Measurements from ENCODE around the gene ADAMTS18. TPM values are rescaled to one million over a fixed set of nuclear protein-coding genes. Genes with fewer than 3 reads are reported as not detected.

The ADAMTS18 gene
- total and polyA plus RNA-seq, 2 donors (not counting 1 experiment from before 2014, with no cell fraction given), result not detected

DNA sequence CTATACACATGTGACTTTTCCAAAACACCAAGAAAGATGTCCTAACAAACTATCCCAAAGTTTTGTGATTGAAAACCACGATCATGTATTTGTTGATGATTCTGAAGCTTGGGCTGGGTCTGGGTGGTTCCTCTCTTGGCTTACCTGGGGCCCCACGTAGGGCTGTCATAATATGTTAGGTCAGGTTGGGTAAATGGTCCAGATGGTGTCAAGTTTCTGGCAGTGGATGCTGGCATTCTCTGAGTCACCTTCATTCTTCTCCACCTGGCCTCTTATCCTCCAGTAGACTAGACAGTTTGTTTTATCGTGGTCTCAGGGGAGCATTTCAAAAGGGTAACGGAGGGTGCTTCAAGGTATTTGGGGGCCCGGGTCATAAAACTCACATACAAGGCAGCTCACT lies 196.2 kb downstream of the ADAMTS18 start:
- H3K4me2 ChIP-seq (ENCODE audit: extremely low read depth, insufficient read depth, low read length), result no peak overlapping the region
- no peaks in the 10 kb centered on the region for H3K9me3 ChIP-seq (ENCODE audit: control insufficient read depth, insufficient read depth, low read depth, low read length)
- H3K36me3 ChIP-seq (ENCODE audit: control insufficient read depth, insufficient read depth, low read length), result no peaks in the 10 kb centered on the region
- no peak overlapping the region for H3K9ac ChIP-seq (ENCODE audit: insufficient read depth, low read length)
- no peak for DNase-seq (ENCODE audit: low read depth in 2 of 2)
- no peak overlapping the region for H3K27ac ChIP-seq (ENCODE audit: insufficient read depth, low read length)
- no peak overlapping the region for H2AFZ ChIP-seq (ENCODE audit: low read length)
- H3K79me2 ChIP-seq (ENCODE audit: control insufficient read depth, insufficient read depth, low read length), result no peaks in the 10 kb centered on the region
- TF ChIP-seq, protein P1, sequence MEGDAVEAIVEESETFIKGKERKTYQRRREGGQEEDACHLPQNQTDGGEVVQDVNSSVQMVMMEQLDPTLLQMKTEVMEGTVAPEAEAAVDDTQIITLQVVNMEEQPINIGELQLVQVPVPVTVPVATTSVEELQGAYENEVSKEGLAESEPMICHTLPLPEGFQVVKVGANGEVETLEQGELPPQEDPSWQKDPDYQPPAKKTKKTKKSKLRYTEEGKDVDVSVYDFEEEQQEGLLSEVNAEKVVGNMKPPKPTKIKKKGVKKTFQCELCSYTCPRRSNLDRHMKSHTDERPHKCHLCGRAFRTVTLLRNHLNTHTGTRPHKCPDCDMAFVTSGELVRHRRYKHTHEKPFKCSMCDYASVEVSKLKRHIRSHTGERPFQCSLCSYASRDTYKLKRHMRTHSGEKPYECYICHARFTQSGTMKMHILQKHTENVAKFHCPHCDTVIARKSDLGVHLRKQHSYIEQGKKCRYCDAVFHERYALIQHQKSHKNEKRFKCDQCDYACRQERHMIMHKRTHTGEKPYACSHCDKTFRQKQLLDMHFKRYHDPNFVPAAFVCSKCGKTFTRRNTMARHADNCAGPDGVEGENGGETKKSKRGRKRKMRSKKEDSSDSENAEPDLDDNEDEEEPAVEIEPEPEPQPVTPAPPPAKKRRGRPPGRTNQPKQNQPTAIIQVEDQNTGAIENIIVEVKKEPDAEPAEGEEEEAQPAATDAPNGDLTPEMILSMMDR (conservative IDR thresholded peaks at IDR 0.05 in 1 of 2, IDR thresholded peaks at IDR 0.05 in 1 of 2; ENCODE audit: low read depth in 1 of 2, low read length in 2 of 2), result no peak
- no peak for TF ChIP-seq EZH2 (IDR thresholded peaks at IDR 0.05; ENCODE audit: low read length, missing control alignments)
- H4K20me1 ChIP-seq (ENCODE audit: control insufficient read depth, extremely low read depth, insufficient read depth, low read length), result no peaks in the 10 kb centered on the region
- H3K4me3 ChIP-seq (replicated peaks in 1 of 4; ENCODE audit: control extremely low read depth in 1 of 4, insufficient read depth in 1 of 4, low read depth in 3 of 4, low read length in 4 of 4), result no peak overlapping the region
- no peaks in the 10 kb centered on the region for H3K4me1 ChIP-seq (ENCODE audit: control insufficient read depth, extremely low read depth, insufficient read depth, low read length)
- H3K27me3 ChIP-seq (ENCODE audit: control insufficient read depth, insufficient read depth, low read length), result no peaks in the 10 kb centered on the region

DNA sequence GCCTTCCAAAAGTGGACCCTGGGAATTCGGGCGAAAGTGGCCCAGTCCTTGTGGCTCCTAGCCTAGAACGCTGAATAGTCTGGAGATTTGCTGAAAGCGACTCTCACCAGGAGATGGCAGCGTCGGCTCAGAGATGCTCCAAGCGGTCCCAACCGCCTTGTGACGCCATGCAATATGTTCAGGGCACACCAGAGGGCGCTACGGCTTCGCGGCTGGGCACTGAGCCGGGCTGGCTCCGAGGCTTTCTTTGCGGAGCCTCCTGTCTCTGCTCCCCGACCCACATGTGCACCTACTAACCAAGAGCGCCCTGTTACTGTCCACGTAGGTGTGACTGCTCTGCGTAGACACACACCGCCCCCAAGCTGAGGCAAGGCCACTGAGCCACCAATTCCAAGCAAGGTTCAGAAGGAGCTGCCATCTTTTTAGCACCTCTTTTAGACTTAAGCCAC lies 198.7 kb downstream of the ADAMTS18 start:
- peak; percentile 59 to 82 for DNase-seq (ENCODE audit: low read depth in 2 of 2)
- Histone ChIP-seq H3K27ac (ENCODE audit: insufficient read depth, low read length) (no peak overlapping the region), H3K79me2 (ENCODE audit: control insufficient read depth, insufficient read depth, low read length) (no peaks in the 10 kb centered on the region), H3K4me2 (ENCODE audit: extremely low read depth, insufficient read depth, low read length) (peak overlapping the region; percentile 41), H3K27me3 (ENCODE audit: control insufficient read depth, insufficient read depth, low read length) (no peaks in the 10 kb centered on the region), H3K36me3 (ENCODE audit: control insufficient read depth, insufficient read depth, low read length) (no peaks in the 10 kb centered on the region), H4K20me1 (ENCODE audit: control insufficient read depth, extremely low read depth, insufficient read depth, low read length) (no peaks in the 10 kb centered on the region), H3K9ac (ENCODE audit: insufficient read depth, low read length) (no peak overlapping the region), H3K9me3 (ENCODE audit: control insufficient read depth, insufficient read depth, low read depth, low read length) (no peaks in the 10 kb centered on the region), H3K4me1 (ENCODE audit: control insufficient read depth, extremely low read depth, insufficient read depth, low read length) (no peaks in the 10 kb centered on the region), H3K4me3 (replicated peaks in 1 of 4; ENCODE audit: control extremely low read depth in 1 of 4, insufficient read depth in 1 of 4, low read depth in 3 of 4, low read length in 4 of 4) (peak overlapping the region in 2 of 4 experiments; percentile 33 to 47), H2AFZ (ENCODE audit: low read length) (peak overlapping the region; percentile 65)
- TF ChIP-seq, protein P1 (conservative IDR thresholded peaks at IDR 0.05 in 1 of 2, IDR thresholded peaks at IDR 0.05 in 1 of 2; ENCODE audit: low read depth in 1 of 2, low read length in 2 of 2), result peak; percentile 99 to 100
- no peak for TF ChIP-seq EZH2 (IDR thresholded peaks at IDR 0.05; ENCODE audit: low read length, missing control alignments)

DNA sequence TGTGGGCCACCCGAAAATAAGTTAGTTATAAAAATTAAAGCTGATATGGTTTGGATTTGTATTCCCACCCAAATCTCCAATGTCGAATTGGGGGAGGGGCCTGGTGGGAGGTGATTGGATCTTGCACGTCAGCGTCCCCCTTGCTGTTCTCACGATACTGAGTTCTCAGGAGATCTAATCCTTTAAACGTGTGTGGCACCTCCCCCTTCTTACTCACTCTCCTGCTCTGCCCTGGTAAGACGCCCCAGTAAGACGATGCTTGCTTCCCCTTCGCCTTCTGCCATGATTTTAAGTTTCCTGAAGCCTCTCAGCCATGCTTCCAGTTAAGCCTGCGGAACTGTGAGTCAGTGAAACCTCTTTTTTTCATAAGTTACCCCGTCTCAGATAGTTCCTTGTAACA lies 200.2 kb downstream of the ADAMTS18 start:
- H4K20me1 ChIP-seq (ENCODE audit: control insufficient read depth, extremely low read depth, insufficient read depth, low read length), result no peaks in the 10 kb centered on the region
- H3K27ac ChIP-seq (ENCODE audit: insufficient read depth, low read length), result no peak overlapping the region
- no peaks in the 10 kb centered on the region for H3K36me3 ChIP-seq (ENCODE audit: control insufficient read depth, insufficient read depth, low read length)
- DNase-seq (ENCODE audit: low read depth in 2 of 2), result no peak
- no peak overlapping the region for H3K4me2 ChIP-seq (ENCODE audit: extremely low read depth, insufficient read depth, low read length)
- no peaks in the 10 kb centered on the region for H3K4me1 ChIP-seq (ENCODE audit: control insufficient read depth, extremely low read depth, insufficient read depth, low read length)
- H3K9me3 ChIP-seq (ENCODE audit: control insufficient read depth, insufficient read depth, low read depth, low read length), result no peaks in the 10 kb centered on the region
- H3K9ac ChIP-seq (ENCODE audit: insufficient read depth, low read length), result no peak overlapping the region
- TF ChIP-seq, protein P1 (conservative IDR thresholded peaks at IDR 0.05 in 1 of 2, IDR thresholded peaks at IDR 0.05 in 1 of 2; ENCODE audit: low read depth in 1 of 2, low read length in 2 of 2), result no peak
- no peak for TF ChIP-seq EZH2 (IDR thresholded peaks at IDR 0.05; ENCODE audit: low read length, missing control alignments)
- H3K4me3 ChIP-seq (replicated peaks in 1 of 4; ENCODE audit: control extremely low read depth in 1 of 4, insufficient read depth in 1 of 4, low read depth in 3 of 4, low read length in 4 of 4), result no peak overlapping the region
- H3K79me2 ChIP-seq (ENCODE audit: control insufficient read depth, insufficient read depth, low read length), result no peaks in the 10 kb centered on the region
- no peak overlapping the region for H2AFZ ChIP-seq (ENCODE audit: low read length)
- H3K27me3 ChIP-seq (ENCODE audit: control insufficient read depth, insufficient read depth, low read length), result no peaks in the 10 kb centered on the region
